ENCODE measurements around the gene SPATA3. TPM values are rescaled to one million over a fixed set of nuclear protein-coding genes. Genes with fewer than 3 reads are reported as not detected.

SPATA3 gene
- polyA plus RNA-seq, 1 donor (not counting 4 experiments of a cell fraction or from before 2014, with no cell fraction given) = not detected

- FAIRE-seq (no peak), DNase-seq (ENCODE audit: low read depth, low spot score) (no peak)
- Histone ChIP-seq H2AFZ (ENCODE audit: control insufficient read depth, low read length) (no peak overlapping the region), H3K9ac (ENCODE audit: control insufficient read depth, extremely low read depth, insufficient read depth, low read length) (no peak overlapping the region), H3K9me1 (ENCODE audit: control insufficient read depth, extremely low read depth, insufficient read depth, low read length) (no peaks in the 10 kb centered on the region), H3K4me3 (ENCODE audit: control insufficient read depth in 2 of 3, extremely low read depth in 1 of 3, insufficient read depth in 2 of 3, low read depth in 1 of 3, low read length in 3 of 3) (no peak overlapping the region), H3K36me3 (ENCODE audit: control insufficient read depth in 2 of 2, extremely low read depth in 1 of 2, insufficient read depth in 2 of 2, low read length in 2 of 2) (no peaks in the 10 kb centered on the region), H3K79me2 (ENCODE audit: control insufficient read depth, insufficient read depth, low read length) (no peaks in the 10 kb centered on the region), H3K9me3 (ENCODE audit: control insufficient read depth, low read depth, low read length) (no peaks in the 10 kb centered on the region), H3K4me2 (ENCODE audit: control insufficient read depth, extremely low read depth, insufficient read depth, low read depth, low read length) (no peak overlapping the region), H4K20me1 (ENCODE audit: control insufficient read depth, extremely low read depth, insufficient read depth, low read length) (no peaks in the 10 kb centered on the region), H3K27me3 (ENCODE audit: control insufficient read depth, extremely low read depth, insufficient read depth, low read length) (no peaks in the 10 kb centered on the region), H3K27ac (ENCODE audit: control insufficient read depth, insufficient read depth, low read length) (no peak overlapping the region), H3K4me1 (ENCODE audit: control insufficient read depth, extremely low read depth, insufficient read depth, low read length) (no peaks in the 10 kb centered on the region)
- dilution Hi-C loops (cut with MboI; ENCODE audit: extremely low pct_ligation_motif_present, low sequenced_read_pairs) = no loop called here
- TF ChIP-seq EZH2 (IDR thresholded peaks at IDR 0.05; ENCODE audit: low read length) = no peak
- TF ChIP-seq CTCF (optimal IDR thresholded peaks at IDR 0.05 in 1 of 3, IDR thresholded peaks at IDR 0.05 in 1 of 3, conservative IDR thresholded peaks at IDR 0.05 in 1 of 3; ENCODE audit: extremely low read depth in 1 of 3, insufficient read depth in 2 of 3, low read length in 3 of 3) = no peak
Measured at GRCh38 chr2:230980468-230980867, 15.5 kb upstream of the SPATA3 start.

- H3K79me2 ChIP-seq (ENCODE audit: control insufficient read depth, insufficient read depth, low read length) = no peaks in the 10 kb centered on the region
- no peak overlapping the region for H3K4me3 ChIP-seq (ENCODE audit: control insufficient read depth in 2 of 3, extremely low read depth in 1 of 3, insufficient read depth in 2 of 3, low read depth in 1 of 3, low read length in 3 of 3)
- H3K9me3 ChIP-seq (ENCODE audit: control insufficient read depth, low read depth, low read length) = no peaks in the 10 kb centered on the region
- no peak overlapping the region for H3K4me2 ChIP-seq (ENCODE audit: control insufficient read depth, extremely low read depth, insufficient read depth, low read depth, low read length)
- TF ChIP-seq EZH2 (IDR thresholded peaks at IDR 0.05; ENCODE audit: low read length) = no peak
- TF ChIP-seq CTCF (optimal IDR thresholded peaks at IDR 0.05 in 1 of 3, IDR thresholded peaks at IDR 0.05 in 1 of 3, conservative IDR thresholded peaks at IDR 0.05 in 1 of 3; ENCODE audit: extremely low read depth in 1 of 3, insufficient read depth in 2 of 3, low read length in 3 of 3) = no peak
- H3K9me1 ChIP-seq (ENCODE audit: control insufficient read depth, extremely low read depth, insufficient read depth, low read length) = no peaks in the 10 kb centered on the region
- dilution Hi-C loops (cut with MboI; ENCODE audit: extremely low pct_ligation_motif_present, low sequenced_read_pairs) = no loop called here
- no peak overlapping the region for H3K9ac ChIP-seq (ENCODE audit: control insufficient read depth, extremely low read depth, insufficient read depth, low read length)
- peaks cover under 1% of the 10 kb centered on the region for H3K4me1 ChIP-seq (ENCODE audit: control insufficient read depth, extremely low read depth, insufficient read depth, low read length)
- DNase-seq (ENCODE audit: low read depth, low spot score) (no peak), FAIRE-seq (no peak)
- no peak overlapping the region for H2AFZ ChIP-seq (ENCODE audit: control insufficient read depth, low read length)
- H3K27me3 ChIP-seq (ENCODE audit: control insufficient read depth, extremely low read depth, insufficient read depth, low read length) = no peaks in the 10 kb centered on the region
- no peak overlapping the region for H3K27ac ChIP-seq (ENCODE audit: control insufficient read depth, insufficient read depth, low read length)
- no peaks in the 10 kb centered on the region for H4K20me1 ChIP-seq (ENCODE audit: control insufficient read depth, extremely low read depth, insufficient read depth, low read length)
- H3K36me3 ChIP-seq (ENCODE audit: control insufficient read depth in 2 of 2, extremely low read depth in 1 of 2, insufficient read depth in 2 of 2, low read length in 2 of 2) = no peaks in the 10 kb centered on the region
Measured at GRCh38 chr2:230981704-230982103, 14.2 kb upstream of the SPATA3 start.

All from keratinocyte (primary cell).